CD4-positive, alpha-beta T cell treated with Interferon gamma for 1 hour (primary cell): ENCODE data around the gene LRGUK.
"Not testable (repeated sequence)": the region's sequence is repeated elsewhere in the genome, so short reads cannot be mapped to it uniquely, and the experiment has no call there.

Experiments
- DNase-seq: peaks from one replicate; pipeline ENCODE4 v3.0.0-alpha.2; 2020

Gene LRGUK

GRCh38 chr7:134254311-134254710 lies 127.2 kb downstream of the LRGUK start:
- DNase-seq = no peak

- no peak for DNase-seq
Measured at GRCh38 chr7:134255814-134256213, 128.7 kb downstream of the LRGUK start.

- no peak for DNase-seq
Measured at GRCh38 chr7:134262322-134262721, 135.2 kb downstream of the LRGUK start.

GRCh38 chr7:134276951-134277350 lies 149.8 kb downstream of the LRGUK start:
- no peak for DNase-seq

GRCh38 chr7:134278502-134279153 lies 151.5 kb downstream of the LRGUK start:
- DNase-seq = no peak

- DNase-seq = no peak
Measured at GRCh38 chr7:134279336-134279735, 152.2 kb downstream of the LRGUK start.

GRCh38 chr7:134279898-134280297 lies 152.8 kb downstream of the LRGUK start:
- DNase-seq = no peak

- no peak for DNase-seq
Measured at GRCh38 chr7:134280508-134280907, 153.4 kb downstream of the LRGUK start.

GRCh38 chr7:134284011-134284410 lies 156.9 kb downstream of the LRGUK start:
- no peak for DNase-seq

GRCh38 chr7:134284952-134285351 lies 157.8 kb downstream of the LRGUK start:
- no peak for DNase-seq

GRCh38 chr7:134287916-134288659 lies 160.9 kb downstream of the LRGUK start:
- DNase-seq = no peak

GRCh38 chr7:134289423-134289822 lies 162.3 kb downstream of the LRGUK start:
- DNase-seq = no peak

- no peak for DNase-seq
Measured at GRCh38 chr7:134289841-134290240, 162.7 kb downstream of the LRGUK start.

GRCh38 chr7:134290286-134290685 lies 163.1 kb downstream of the LRGUK start:
- no peak for DNase-seq

GRCh38 chr7:134293002-134293740 lies 166.0 kb downstream of the LRGUK start:
- DNase-seq = peak; percentile 52

GRCh38 chr7:134295982-134296381 lies 168.8 kb downstream of the LRGUK start:
- not testable (repeated sequence) for DNase-seq

- no peak for DNase-seq
Measured at GRCh38 chr7:134297489-134297888, 170.3 kb downstream of the LRGUK start.

GRCh38 chr7:134298902-134299683 lies 172.0 kb downstream of the LRGUK start:
- DNase-seq = no peak

GRCh38 chr7:134300988-134301387 lies 173.8 kb downstream of the LRGUK start:
- no peak for DNase-seq

GRCh38 chr7:134301592-134301991 lies 174.5 kb downstream of the LRGUK start:
- DNase-seq = no peak

- no peak for DNase-seq
Measured at GRCh38 chr7:134302120-134302519, 175.0 kb downstream of the LRGUK start.

- no peak for DNase-seq
Measured at GRCh38 chr7:134307320-134307719, 180.2 kb downstream of the LRGUK start.

GRCh38 chr7:134308548-134308947 lies 181.4 kb downstream of the LRGUK start:
- no peak for DNase-seq
